Measurements from ENCODE around the gene ANGPT4. TPM values are rescaled to one million over a fixed set of nuclear protein-coding genes. Genes with fewer than 3 reads are reported as not detected.

ANGPT4 gene
- total RNA-seq, 1 donor: not detected

DNA sequence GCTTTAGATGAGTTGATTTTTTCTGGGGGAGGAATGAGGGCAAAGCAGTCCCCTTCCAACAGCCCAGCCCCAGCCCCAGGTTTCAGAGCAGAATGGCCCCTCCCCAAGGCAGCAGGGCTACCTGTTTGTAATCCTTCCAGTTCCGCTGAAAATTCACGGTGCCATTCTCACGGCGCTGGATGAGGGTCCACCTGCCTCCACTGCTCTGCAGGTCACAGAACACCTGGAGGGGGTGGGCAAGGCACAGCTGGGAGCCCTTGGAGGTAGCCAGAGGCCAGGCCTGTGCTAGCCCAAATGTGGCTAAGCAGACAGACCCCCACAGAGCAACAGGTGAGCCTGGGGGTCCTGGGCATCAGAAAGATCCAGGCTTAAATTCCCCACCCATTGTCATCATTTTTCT is 36.5 kb downstream of the ANGPT4 start:
- Histone ChIP-seq H3K4me1 (ENCODE audit: insufficient read depth, low read length) (peaks cover 19% of the 10 kb centered on the region), H3K4me3 (ENCODE audit: low read length) (no peak overlapping the region), H3K27me3 (ENCODE audit: insufficient read depth, low read length) (peaks cover 3% of the 10 kb centered on the region), H3K9me3 (ENCODE audit: low read depth, low read length) (no peaks in the 10 kb centered on the region)

DNA sequence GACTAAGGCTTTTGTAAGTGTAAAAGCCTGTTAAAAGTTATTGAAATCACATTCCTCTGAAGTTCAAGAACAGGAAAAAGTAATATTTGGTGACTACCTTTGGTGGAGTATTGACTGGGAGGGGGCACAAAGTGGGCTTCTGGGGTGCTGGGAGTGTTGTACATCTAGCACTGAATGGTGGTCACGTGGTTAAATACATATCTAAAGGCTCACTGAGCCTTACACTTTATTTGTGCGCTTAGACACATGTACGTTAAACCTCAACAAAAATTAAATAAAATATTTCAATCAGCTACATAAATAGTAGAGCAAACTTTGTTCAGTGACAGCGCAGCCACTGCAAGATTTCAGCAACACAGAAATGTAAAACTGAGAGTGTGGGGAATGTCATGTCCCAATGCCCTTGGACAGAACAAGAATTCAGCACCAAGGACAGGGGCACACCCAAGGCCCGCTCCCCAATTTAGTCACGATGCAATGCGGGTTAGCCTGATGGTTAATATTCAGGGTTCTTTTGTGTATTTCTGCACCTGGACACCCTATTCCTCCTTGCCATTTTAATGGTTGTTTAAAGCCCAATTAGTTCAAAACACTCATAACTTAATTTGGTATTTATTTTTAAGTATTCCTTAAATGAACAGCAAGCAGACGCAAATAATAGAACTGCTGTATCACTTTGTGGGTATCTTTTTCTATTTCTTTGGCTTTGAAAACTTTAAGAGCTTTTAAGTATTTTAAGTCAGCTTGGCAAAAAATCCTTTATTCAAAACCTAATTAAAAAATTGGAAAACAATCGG is 37.4 kb downstream of the ANGPT4 start:
- Histone ChIP-seq H3K4me1 (ENCODE audit: insufficient read depth, low read length) (peaks cover 19% of the 10 kb centered on the region), H3K4me3 (ENCODE audit: low read length) (no peak overlapping the region), H3K9me3 (ENCODE audit: low read depth, low read length) (no peaks in the 10 kb centered on the region), H3K27me3 (ENCODE audit: insufficient read depth, low read length) (no peaks in the 10 kb centered on the region)

- Histone ChIP-seq H3K4me3 (ENCODE audit: low read length) (no peak overlapping the region), H3K9me3 (ENCODE audit: low read depth, low read length) (no peaks in the 10 kb centered on the region), H3K27me3 (ENCODE audit: insufficient read depth, low read length) (no peaks in the 10 kb centered on the region), H3K4me1 (ENCODE audit: insufficient read depth, low read length) (peaks cover 19% of the 10 kb centered on the region)
Observed at GRCh38 chr20:877814-878213, 38.3 kb downstream of the ANGPT4 start.

DNA sequence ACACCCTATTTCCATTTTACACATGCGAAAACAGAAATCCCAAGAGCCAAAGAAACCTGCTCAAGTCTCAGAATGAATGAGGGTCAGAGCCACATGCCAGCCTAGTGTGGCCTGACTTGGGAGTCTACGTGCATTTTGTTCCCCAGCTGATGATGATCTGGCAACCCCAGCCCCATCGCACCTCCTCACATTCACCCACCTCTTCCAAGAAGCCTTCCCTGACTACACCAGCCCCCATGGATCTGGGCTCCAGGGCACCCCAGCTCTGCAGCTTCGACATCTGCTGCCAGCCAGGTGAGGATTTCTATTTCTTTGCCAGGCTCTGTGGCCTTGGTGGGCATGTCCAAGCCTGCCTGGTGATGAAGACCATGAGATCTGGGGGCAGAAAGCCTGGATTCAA is 41.0 kb downstream of the ANGPT4 start:
- Histone ChIP-seq H3K27me3 (ENCODE audit: insufficient read depth, low read length) (no peaks in the 10 kb centered on the region), H3K4me3 (ENCODE audit: low read length) (no peak overlapping the region), H3K4me1 (ENCODE audit: insufficient read depth, low read length) (no peaks in the 10 kb centered on the region)

DNA sequence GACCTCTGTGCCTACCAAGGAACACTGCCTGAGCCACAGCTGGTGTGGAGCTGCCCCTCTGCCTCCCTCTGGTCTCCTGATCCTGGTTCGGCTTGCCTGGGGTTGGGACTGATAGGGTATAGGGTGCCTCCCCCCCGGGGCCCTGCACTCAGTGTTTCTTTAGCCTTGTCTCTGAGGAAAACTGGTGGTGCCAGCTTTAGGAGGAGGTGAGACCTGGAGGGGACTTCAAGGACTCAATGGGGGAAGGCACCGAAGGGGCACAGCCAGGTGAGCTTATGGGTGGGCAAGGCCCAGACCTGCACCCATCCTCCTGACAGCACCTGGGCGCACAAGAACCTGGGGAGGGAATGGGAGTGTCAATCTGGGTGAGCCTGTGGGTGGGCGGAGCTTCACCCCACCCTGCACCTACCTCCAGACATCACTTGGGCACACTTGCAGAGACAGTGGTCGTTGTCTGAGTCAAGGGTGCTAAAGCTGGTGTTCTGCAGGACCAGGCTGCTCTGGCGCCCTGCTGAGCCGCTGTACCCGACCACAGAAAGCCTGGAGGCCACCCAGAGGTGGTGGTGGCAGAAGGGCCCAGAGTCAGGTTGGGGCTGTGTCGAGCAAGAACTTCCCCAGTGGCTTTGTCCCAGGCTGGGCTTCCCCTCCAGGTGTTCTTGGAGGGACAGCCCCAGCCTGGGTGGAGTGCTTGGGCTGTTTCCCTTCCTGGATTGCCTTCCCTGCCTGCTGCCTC is 42.1 kb downstream of the ANGPT4 start:
- Histone ChIP-seq H3K27me3 (ENCODE audit: insufficient read depth, low read length) (no peaks in the 10 kb centered on the region), H3K4me3 (ENCODE audit: low read length) (no peak overlapping the region), H3K4me1 (ENCODE audit: insufficient read depth, low read length) (no peaks in the 10 kb centered on the region), H3K9me3 (ENCODE audit: low read depth, low read length) (no peaks in the 10 kb centered on the region)

More for the DNA sequence above, 41.0 kb downstream of the ANGPT4 start:
- H3K9me3 ChIP-seq (ENCODE audit: low read depth, low read length): no peaks in the 10 kb centered on the region

DNA sequence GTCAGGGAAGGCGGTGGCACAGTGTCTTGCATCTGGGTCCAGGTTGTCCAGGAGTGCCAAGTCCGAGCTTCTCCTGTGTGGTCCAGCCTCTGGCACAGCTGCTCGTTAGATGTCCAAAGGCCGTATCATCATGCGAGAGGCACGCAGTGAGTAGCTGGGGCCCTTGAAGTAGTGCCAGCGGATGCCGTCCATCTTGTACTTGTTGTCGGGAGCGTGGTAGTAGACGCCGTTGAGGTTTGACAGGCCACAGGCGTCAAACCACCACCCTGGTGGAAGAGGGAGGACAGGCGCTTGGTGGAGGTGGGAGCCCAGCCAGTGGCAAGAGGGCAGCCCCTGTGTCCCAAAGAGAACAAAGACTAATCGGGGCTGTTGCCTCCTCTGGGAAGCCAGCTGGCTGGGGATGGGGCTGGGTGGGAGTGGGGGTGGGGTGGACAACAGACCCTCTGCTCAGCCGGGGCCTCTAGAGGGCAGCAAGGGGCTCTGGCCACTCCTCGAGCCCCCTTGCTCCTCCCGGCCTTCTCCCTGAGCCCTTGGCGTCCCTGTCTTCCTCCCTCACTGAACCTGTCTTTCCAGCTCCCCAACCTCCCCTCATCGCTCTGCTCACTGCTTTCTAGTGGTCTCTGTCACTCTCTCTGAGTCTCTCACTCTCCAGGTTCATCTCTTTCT is 43.1 kb downstream of the ANGPT4 start:
- Histone ChIP-seq H3K4me3 (ENCODE audit: low read length) (no peak overlapping the region), H3K9me3 (ENCODE audit: low read depth, low read length) (no peaks in the 10 kb centered on the region), H3K4me1 (ENCODE audit: insufficient read depth, low read length) (no peaks in the 10 kb centered on the region), H3K27me3 (ENCODE audit: insufficient read depth, low read length) (no peaks in the 10 kb centered on the region)

GRCh38 chr20:871948-872347 is 44.2 kb downstream of the ANGPT4 start:
- H3K9me3 ChIP-seq (ENCODE audit: low read depth, low read length): no peaks in the 10 kb centered on the region
- H3K4me1 ChIP-seq (ENCODE audit: insufficient read depth, low read length): no peaks in the 10 kb centered on the region
- H3K27me3 ChIP-seq (ENCODE audit: insufficient read depth, low read length): no peaks in the 10 kb centered on the region
- no peak overlapping the region for H3K4me3 ChIP-seq (ENCODE audit: low read length)

- no peaks in the 10 kb centered on the region for H3K27me3 ChIP-seq (ENCODE audit: insufficient read depth, low read length)
- no peaks in the 10 kb centered on the region for H3K9me3 ChIP-seq (ENCODE audit: low read depth, low read length)
- no peaks in the 10 kb centered on the region for H3K4me1 ChIP-seq (ENCODE audit: insufficient read depth, low read length)
- H3K4me3 ChIP-seq (ENCODE audit: low read length): no peak overlapping the region
Observed at GRCh38 chr20:871436-871835, 44.7 kb downstream of the ANGPT4 start.

DNA sequence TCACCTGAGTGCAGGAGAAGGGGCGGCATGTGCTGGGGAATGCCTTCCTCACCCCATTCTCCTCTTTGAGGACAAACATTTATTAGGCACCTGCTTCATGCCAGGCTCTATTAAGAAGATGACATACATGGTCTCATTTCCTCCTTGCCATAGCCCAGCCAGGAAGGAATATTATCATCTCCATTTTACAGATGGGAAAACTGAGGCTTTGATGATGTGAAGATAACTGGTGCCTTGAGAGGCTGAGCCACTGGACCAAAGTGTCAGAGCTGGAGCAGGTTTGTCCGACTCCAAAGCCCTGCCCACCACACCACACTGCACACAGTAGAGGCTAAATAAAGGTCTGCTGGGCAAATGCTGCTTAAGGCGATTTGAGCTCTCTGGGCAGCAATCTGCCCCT is 45.4 kb downstream of the ANGPT4 start:
- Histone ChIP-seq H3K4me1 (ENCODE audit: insufficient read depth, low read length) (no peaks in the 10 kb centered on the region), H3K27me3 (ENCODE audit: insufficient read depth, low read length) (no peaks in the 10 kb centered on the region), H3K9me3 (ENCODE audit: low read depth, low read length) (no peaks in the 10 kb centered on the region), H3K4me3 (ENCODE audit: low read length) (no peak overlapping the region)

DNA sequence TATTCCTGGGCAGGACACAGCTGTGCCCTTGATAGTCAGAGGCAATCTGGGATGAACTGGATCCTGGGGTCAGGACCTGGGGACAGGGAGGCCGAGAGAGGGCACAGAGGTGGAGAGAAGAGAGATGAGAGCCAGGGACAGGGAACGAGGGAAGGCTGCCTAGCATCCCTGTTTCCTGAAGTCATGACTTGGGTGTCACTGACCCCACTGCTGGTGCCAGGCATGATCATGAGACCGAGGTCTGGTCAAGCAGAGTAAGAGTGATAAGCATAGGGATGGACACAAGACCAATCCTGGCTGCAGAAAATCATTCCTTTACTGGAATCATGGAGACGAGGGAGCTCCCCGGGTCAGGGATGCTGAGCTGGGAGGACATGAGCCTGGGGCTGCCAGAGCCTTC is 46.5 kb downstream of the ANGPT4 start:
- H3K4me1 ChIP-seq (ENCODE audit: insufficient read depth, low read length): no peaks in the 10 kb centered on the region
- no peak overlapping the region for H3K4me3 ChIP-seq (ENCODE audit: low read length)
- H3K9me3 ChIP-seq (ENCODE audit: low read depth, low read length): no peaks in the 10 kb centered on the region
- H3K27me3 ChIP-seq (ENCODE audit: insufficient read depth, low read length): no peaks in the 10 kb centered on the region

DNA sequence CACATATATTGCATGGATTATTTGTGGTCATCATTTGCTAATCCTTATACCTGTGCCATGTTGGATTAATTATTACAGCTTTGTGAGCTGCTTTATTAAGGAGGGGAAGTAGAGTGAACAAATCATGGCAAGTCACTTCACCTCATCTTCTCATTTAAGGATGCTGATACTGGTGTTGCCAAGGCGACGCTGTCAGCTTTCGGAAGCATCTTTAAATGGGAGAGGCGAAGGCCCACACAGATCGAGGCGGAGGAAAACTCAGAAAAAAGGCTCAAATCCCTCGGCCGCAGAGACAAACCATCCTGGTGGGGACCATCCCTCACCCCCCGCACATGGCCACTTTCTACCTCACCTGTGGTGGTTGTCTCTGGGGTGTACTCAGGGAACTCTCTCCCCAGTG is 47.9 kb downstream of the ANGPT4 start:
- no peaks in the 10 kb centered on the region for H3K27me3 ChIP-seq (ENCODE audit: insufficient read depth, low read length)
- no peaks in the 10 kb centered on the region for H3K4me1 ChIP-seq (ENCODE audit: insufficient read depth, low read length)
- H3K9me3 ChIP-seq (ENCODE audit: low read depth, low read length): no peaks in the 10 kb centered on the region
- H3K4me3 ChIP-seq (ENCODE audit: low read length): no peak overlapping the region

- no peak overlapping the region for H3K4me3 ChIP-seq (ENCODE audit: low read length)
- H3K4me1 ChIP-seq (ENCODE audit: insufficient read depth, low read length): no peaks in the 10 kb centered on the region
- no peaks in the 10 kb centered on the region for H3K27me3 ChIP-seq (ENCODE audit: insufficient read depth, low read length)
- H3K9me3 ChIP-seq (ENCODE audit: low read depth, low read length): no peaks in the 10 kb centered on the region
Observed at GRCh38 chr20:865440-865839, 50.7 kb downstream of the ANGPT4 start.

GRCh38 chr20:860891-861290 is 55.2 kb downstream of the ANGPT4 start:
- Histone ChIP-seq H3K4me1 (ENCODE audit: insufficient read depth, low read length) (peaks cover 22% of the 10 kb centered on the region), H3K27me3 (ENCODE audit: insufficient read depth, low read length) (no peaks in the 10 kb centered on the region), H3K9me3 (ENCODE audit: low read depth, low read length) (no peaks in the 10 kb centered on the region), H3K4me3 (ENCODE audit: low read length) (no peak overlapping the region)

DNA sequence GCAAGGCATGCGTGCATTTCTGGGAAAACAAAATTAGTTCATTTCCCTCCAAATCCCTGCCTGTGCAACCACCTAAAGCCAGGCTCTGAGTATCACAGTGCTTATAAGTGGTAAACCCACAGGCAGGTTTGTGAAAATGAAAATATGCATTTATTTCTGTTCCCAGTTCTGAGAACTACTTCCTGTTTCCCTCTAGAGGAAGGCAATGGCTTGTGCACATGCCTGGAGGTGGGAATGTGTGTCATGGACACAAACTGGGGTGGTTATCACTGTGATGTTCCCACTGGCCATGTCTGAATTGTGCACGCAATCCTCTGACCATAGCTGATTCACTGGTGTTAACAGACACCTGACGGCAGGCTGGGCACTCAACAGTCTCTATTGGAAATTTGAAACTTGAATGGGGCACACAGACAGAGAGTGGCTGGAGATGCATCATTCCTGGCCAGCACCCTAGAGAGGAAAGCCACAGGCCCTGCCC is 56.3 kb downstream of the ANGPT4 start:
- no peaks in the 10 kb centered on the region for H3K9me3 ChIP-seq (ENCODE audit: low read depth, low read length)
- H3K4me1 ChIP-seq (ENCODE audit: insufficient read depth, low read length): peaks cover 34% of the 10 kb centered on the region
- H3K27me3 ChIP-seq (ENCODE audit: insufficient read depth, low read length): no peaks in the 10 kb centered on the region
- H3K4me3 ChIP-seq (ENCODE audit: low read length): no peak overlapping the region

DNA sequence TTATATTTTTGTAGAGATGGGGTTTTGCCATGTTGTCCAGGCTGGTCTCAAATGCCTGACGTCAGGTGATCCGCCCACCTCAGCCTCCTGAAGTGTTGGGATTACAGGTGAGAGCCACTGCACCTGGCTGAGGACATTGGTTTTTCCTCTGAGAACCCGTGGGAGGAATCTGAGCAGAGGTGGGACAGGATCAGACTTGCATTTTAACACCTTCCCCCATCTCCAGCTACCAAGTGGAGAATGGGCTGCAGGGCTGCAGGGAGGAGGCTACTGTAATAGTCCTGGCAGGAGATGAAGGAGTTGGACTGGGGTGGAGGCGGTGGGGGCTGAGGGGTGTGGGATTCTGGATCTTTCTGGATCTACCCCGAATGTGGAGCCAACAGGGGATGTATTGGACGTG is 58.1 kb downstream of the ANGPT4 start:
- Histone ChIP-seq H3K4me1 (ENCODE audit: insufficient read depth, low read length) (peaks cover 39% of the 10 kb centered on the region), H3K9me3 (ENCODE audit: low read depth, low read length) (no peaks in the 10 kb centered on the region), H3K4me3 (ENCODE audit: low read length) (no peak overlapping the region), H3K27me3 (ENCODE audit: insufficient read depth, low read length) (no peaks in the 10 kb centered on the region)

All from mononuclear cell (primary cell).